HepG2 (cell line): ENCODE measurements around the gene MLLT10. TPM values are rescaled to one million over a fixed set of nuclear protein-coding genes. Genes with fewer than 3 reads are reported as not detected.
A peak's percentile ranks its signal among the peaks of the same experiment; 100 is the strongest.

ENCODE experiments used
- ATF7-NPFF ChIP-seq: sonication (generic); formaldehyde crosslinking; IDR thresholded peaks from 2 replicates; pipeline ENCODE4 v1.8.1; 2023; ENCODE audit warnings: mild to moderate bottlenecking, low read depth, missing genetic modification reagents, moderate library complexity
- CEBPB ChIP-seq: IDR thresholded peaks from 2 replicates; pipeline ENCODE4 v1.6.1; 2011; ENCODE audit warnings: low read depth, low read length, improper control_type of control experiment, borderline replicate concordance
- FOXJ3 ChIP-seq: sonication (generic); formaldehyde crosslinking; IDR thresholded peaks from 2 replicates; pipeline ENCODE4 v1.4.0; 2020; ENCODE audit warnings: missing genetic modification reagents, mild to moderate bottlenecking, borderline replicate concordance
- KMT2A ChIP-seq: sonication (generic); formaldehyde crosslinking; IDR thresholded peaks from 2 replicates; pipeline ENCODE4 v1.4.0; 2020; ENCODE audit warnings: missing genetic modification reagents
- NPAS2 ChIP-seq: sonication (generic); formaldehyde crosslinking; IDR thresholded peaks from 2 replicates; pipeline ENCODE4 v1.8.0; 2022; ENCODE audit warnings: mild to moderate bottlenecking, missing genetic modification reagents, borderline replicate concordance
- PITX1 ChIP-seq: sonication (generic); formaldehyde crosslinking; IDR thresholded peaks from 2 replicates; pipeline ENCODE4 v1.5.1; 2020; ENCODE audit warnings: mild to moderate bottlenecking, missing genetic modification reagents
- PPARG ChIP-seq: conservative IDR thresholded peaks from 2 replicates; pipeline ENCODE4 v1.6.1; 2016; ENCODE audit warnings: missing biosample characterization, missing genetic modification reagents
- RCOR2 ChIP-seq: IDR thresholded peaks from 2 replicates; pipeline ENCODE4 v1.6.1; 2016; ENCODE audit warnings: missing biosample characterization, missing genetic modification reagents
- TCF7 ChIP-seq: sonication (generic); IDR thresholded peaks from 2 replicates; pipeline ENCODE4 v1.6.1; 2016; ENCODE audit warnings: antibody characterized with exemption, low read depth
- TSC22D2 ChIP-seq: sonication (generic); formaldehyde crosslinking; IDR thresholded peaks from 2 replicates; pipeline ENCODE4 v1.5.1; 2020; ENCODE audit warnings: missing genetic modification reagents, mild to moderate bottlenecking, borderline replicate concordance
- ZNF12 ChIP-seq: sonication (generic); formaldehyde crosslinking; IDR thresholded peaks from 2 replicates; pipeline ENCODE4 v1.5.0; 2020; ENCODE audit warnings: missing genetic modification reagents
- ZNF121 ChIP-seq: sonication (generic); formaldehyde crosslinking; IDR thresholded peaks from 2 replicates; pipeline ENCODE4 v1.5.0; 2020; ENCODE audit warnings: mild to moderate bottlenecking, missing genetic modification reagents
- ZNF143 ChIP-seq: sonication (generic); formaldehyde crosslinking; IDR thresholded peaks from 2 replicates; pipeline ENCODE4 v1.4.0; 2020; ENCODE audit warnings: missing genetic modification reagents
- ZNF225 ChIP-seq: sonication (generic); formaldehyde crosslinking; IDR thresholded peaks from 2 replicates; pipeline ENCODE4 v1.4.0; 2020; ENCODE audit warnings: mild to moderate bottlenecking, missing genetic modification reagents
- ZNF430 ChIP-seq: sonication (generic); formaldehyde crosslinking; IDR thresholded peaks from 2 replicates; pipeline ENCODE4 v1.9.0; 2021; ENCODE audit warnings: mild to moderate bottlenecking, missing genetic modification reagents
- ZNF510 ChIP-seq: sonication (generic); formaldehyde crosslinking; IDR thresholded peaks from 2 replicates; pipeline ENCODE4 v1.4.0; 2020; ENCODE audit warnings: low read depth, mild to moderate bottlenecking, missing genetic modification reagents
- ZNF546 ChIP-seq: sonication (generic); formaldehyde crosslinking; conservative IDR thresholded peaks from 2 replicates; pipeline ENCODE4 v1.8.1; 2023; ENCODE audit warnings: mild to moderate bottlenecking, missing genetic modification reagents
- ZNF616 ChIP-seq: sonication (generic); formaldehyde crosslinking; IDR thresholded peaks from 2 replicates; pipeline ENCODE4 v1.5.0; 2020; ENCODE audit warnings: low read depth, mild to moderate bottlenecking, missing genetic modification reagents
- ZNF674 ChIP-seq: sonication (generic); formaldehyde crosslinking; IDR thresholded peaks from 2 replicates; pipeline ENCODE4 v1.5.0; 2020; ENCODE audit warnings: low read depth, mild to moderate bottlenecking, missing genetic modification reagents
- polyA plus RNA-seq, 8 experiments: library from polyadenylated mRNA; depleted of rRNA in 3 of 8; stranded (reverse) in 7 of 8; unstranded in 1 of 8; fragments of >200 nt; fragmentation: Illumina TruSeq in 4 of 8; extraction: Trizol in 4 of 8; gene quantifications; 2 replicates each; pipeline versions ENCODE4 v1.2.1 to v1.2.3, GENCODE V29; 2011 to 2016; ENCODE audit warnings: low read depth in 4 of 8, missing spikeins in 1 of 8, mixed read lengths in 1 of 8; ENCODE audit not compliant: insufficient read depth in 1 of 8
- total RNA-seq, 5 experiments: library from RNA; depleted of rRNA; stranded (reverse); fragments of >200 nt; fragmentation: Illumina TruSeq; extraction: Trizol; gene quantifications; 2 replicates each; pipeline ENCODE4 v1.2.3, GENCODE V29; 2016; ENCODE audit warnings: low read depth in 1 of 5
- TF ChIP-seq, protein P1 (sequence below): sonication (generic); formaldehyde crosslinking; IDR thresholded peaks from 2 replicates; pipeline ENCODE4 v1.5.0; 2020; ENCODE audit warnings: missing genetic modification reagents
- TF ChIP-seq, protein P2 (sequence below): sonication (generic); formaldehyde crosslinking; IDR thresholded peaks from 2 replicates; pipeline ENCODE4 v1.4.0; 2020; ENCODE audit warnings: missing genetic modification reagents
- TF ChIP-seq, protein P3 (sequence below): sonication (generic); formaldehyde crosslinking; IDR thresholded peaks from 2 replicates; pipeline ENCODE4 v1.4.0; 2020; ENCODE audit warnings: missing genetic modification reagents, borderline replicate concordance

Gene MLLT10
- total and polyA plus RNA-seq, 2 of the 13 experiments (the other 11 are each of a cell fraction or from before 2014, with no cell fraction given): 51.3 to 84.1 TPM

DNA sequence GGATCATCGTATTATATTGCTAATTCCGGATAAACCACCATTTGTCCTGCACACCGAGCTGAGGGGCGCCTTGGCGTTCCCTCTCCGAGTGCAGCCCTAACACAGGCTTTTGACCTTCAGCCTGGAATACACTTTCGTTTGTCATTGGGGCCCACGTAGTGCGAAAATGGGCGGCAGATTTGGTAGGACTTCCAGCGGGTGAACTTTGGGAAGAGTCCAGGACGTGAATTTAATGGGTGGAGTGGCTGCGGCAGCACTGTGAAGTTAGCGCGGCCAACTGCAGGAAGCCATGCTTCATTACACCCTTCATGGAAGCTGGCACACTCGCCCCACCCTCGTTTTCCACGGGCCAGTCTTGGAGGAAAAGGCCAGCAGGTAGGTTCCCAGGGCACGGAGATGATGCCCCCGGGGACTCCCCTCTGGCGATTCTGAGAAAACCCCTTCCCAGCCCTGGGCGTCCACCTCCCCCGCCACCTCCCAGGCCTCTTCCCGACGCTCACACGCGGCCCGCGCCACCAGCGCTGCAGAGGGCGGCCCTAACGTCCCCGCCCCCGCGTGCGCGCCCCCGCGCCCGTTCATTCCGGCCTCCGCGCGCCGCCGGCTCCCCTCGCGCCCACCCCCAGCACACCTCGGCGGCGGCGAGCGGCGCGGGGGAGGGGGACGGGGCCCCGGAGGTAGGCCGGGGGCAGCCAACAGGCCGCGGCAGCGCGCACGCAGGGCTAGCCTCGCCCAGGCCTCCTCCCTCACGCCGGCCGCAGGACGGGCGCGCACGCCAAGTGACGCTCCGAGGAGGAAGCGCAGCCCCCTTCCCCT is at the start of gene MLLT10 (continued):
- TF ChIP-seq, protein P1, sequence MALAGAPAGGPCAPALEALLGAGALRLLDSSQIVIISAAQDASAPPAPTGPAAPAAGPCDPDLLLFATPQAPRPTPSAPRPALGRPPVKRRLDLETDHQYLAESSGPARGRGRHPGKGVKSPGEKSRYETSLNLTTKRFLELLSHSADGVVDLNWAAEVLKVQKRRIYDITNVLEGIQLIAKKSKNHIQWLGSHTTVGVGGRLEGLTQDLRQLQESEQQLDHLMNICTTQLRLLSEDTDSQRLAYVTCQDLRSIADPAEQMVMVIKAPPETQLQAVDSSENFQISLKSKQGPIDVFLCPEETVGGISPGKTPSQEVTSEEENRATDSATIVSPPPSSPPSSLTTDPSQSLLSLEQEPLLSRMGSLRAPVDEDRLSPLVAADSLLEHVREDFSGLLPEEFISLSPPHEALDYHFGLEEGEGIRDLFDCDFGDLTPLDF (CRISPR knock-in tag): peak; percentile 87; the same call in 1 of the 2 replicates
- peak; percentile 27; the same call in 1 of the 2 replicates for TF ChIP-seq ZNF616
- TF ChIP-seq KMT2A: peak; percentile 96
- TF ChIP-seq ZNF121 (CRISPR knock-in tag): no peak
- TF ChIP-seq TSC22D2 (CRISPR knock-in tag): 0 out of 2 replicates have a peak, but pooled peaks have one; percentile 48
- TF ChIP-seq ATF7-NPFF (CRISPR knock-in tag): peak; percentile 39
- peak; percentile 66 for TF ChIP-seq TCF7
- TF ChIP-seq ZNF225 (CRISPR knock-in tag): peak; percentile 79; the same call in 1 of the 2 replicates
- peak; percentile 93 for TF ChIP-seq PPARG (CRISPR knock-in tag)
- no peak for TF ChIP-seq ZNF510 (CRISPR knock-in tag)
- TF ChIP-seq ZNF12 (CRISPR knock-in tag): 0 out of 2 replicates have a peak, but pooled peaks have one; percentile 11
- TF ChIP-seq, protein P2, sequence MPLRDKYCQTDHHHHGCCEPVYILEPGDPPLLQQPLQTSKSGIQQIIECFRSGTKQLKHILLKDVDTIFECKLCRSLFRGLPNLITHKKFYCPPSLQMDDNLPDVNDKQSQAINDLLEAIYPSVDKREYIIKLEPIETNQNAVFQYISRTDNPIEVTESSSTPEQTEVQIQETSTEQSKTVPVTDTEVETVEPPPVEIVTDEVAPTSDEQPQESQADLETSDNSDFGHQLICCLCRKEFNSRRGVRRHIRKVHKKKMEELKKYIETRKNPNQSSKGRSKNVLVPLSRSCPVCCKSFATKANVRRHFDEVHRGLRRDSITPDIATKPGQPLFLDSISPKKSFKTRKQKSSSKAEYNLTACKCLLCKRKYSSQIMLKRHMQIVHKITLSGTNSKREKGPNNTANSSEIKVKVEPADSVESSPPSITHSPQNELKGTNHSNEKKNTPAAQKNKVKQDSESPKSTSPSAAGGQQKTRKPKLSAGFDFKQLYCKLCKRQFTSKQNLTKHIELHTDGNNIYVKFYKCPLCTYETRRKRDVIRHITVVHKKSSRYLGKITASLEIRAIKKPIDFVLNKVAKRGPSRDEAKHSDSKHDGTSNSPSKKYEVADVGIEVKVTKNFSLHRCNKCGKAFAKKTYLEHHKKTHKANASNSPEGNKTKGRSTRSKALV (CRISPR knock-in tag): peak; percentile 74
- TF ChIP-seq ZNF430 (CRISPR knock-in tag): peak; percentile 94
- peak; percentile 82 for TF ChIP-seq PITX1 (CRISPR knock-in tag)
- no peak for TF ChIP-seq CEBPB
- TF ChIP-seq, protein P3, sequence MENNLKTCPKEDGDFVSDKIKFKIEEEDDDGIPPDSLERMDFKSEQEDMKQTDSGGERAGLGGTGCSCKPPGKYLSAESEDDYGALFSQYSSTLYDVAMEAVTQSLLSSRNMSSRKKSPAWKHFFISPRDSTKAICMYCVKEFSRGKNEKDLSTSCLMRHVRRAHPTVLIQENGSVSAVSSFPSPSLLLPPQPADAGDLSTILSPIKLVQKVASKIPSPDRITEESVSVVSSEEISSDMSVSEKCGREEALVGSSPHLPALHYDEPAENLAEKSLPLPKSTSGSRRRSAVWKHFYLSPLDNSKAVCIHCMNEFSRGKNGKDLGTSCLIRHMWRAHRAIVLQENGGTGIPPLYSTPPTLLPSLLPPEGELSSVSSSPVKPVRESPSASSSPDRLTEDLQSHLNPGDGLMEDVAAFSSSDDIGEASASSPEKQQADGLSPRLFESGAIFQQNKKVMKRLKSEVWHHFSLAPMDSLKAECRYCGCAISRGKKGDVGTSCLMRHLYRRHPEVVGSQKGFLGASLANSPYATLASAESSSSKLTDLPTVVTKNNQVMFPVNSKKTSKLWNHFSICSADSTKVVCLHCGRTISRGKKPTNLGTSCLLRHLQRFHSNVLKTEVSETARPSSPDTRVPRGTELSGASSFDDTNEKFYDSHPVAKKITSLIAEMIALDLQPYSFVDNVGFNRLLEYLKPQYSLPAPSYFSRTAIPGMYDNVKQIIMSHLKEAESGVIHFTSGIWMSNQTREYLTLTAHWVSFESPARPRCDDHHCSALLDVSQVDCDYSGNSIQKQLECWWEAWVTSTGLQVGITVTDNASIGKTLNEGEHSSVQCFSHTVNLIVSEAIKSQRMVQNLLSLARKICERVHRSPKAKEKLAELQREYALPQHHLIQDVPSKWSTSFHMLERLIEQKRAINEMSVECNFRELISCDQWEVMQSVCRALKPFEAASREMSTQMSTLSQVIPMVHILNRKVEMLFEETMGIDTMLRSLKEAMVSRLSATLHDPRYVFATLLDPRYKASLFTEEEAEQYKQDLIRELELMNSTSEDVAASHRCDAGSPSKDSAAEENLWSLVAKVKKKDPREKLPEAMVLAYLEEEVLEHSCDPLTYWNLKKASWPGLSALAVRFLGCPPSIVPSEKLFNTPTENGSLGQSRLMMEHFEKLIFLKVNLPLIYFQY (CRISPR knock-in tag): 0 out of 2 replicates have a peak, but pooled peaks have one; percentile 46
- peak; percentile 73 for TF ChIP-seq ZNF143 (CRISPR knock-in tag)
- 0 out of 2 replicates have a peak, but pooled peaks have one; percentile 48 for TF ChIP-seq RCOR2 (CRISPR knock-in tag)
- TF ChIP-seq ZNF674 (CRISPR knock-in tag): peak; percentile 82; the same call in 1 of the 2 replicates
- TF ChIP-seq NPAS2 (CRISPR knock-in tag): no peak
- TF ChIP-seq ZNF546 (CRISPR knock-in tag): 0 out of 2 replicates have a peak, but pooled peaks have one; percentile 8
- peak; percentile 57; the same call in 1 of the 2 replicates for TF ChIP-seq FOXJ3 (CRISPR knock-in tag)
